Endothelial cell of umbilical vein (primary cell): ENCODE data around the gene MYOF. TPM values are rescaled to one million over a fixed set of nuclear protein-coding genes. Genes with fewer than 3 reads are reported as not detected.
A peak's percentile ranks its signal among the peaks of the same experiment; 100 is the strongest.
"Not testable (repeated sequence)": the region's sequence is repeated elsewhere in the genome, so short reads cannot be mapped to it uniquely, and the experiment has no call there.

Experiments used
- BruUV-seq: library from RNA; stranded (reverse); fragments of 400-500 nt; replicated peaks from 2 replicates; lab custom pipeline; 2021; lab: Mats Ljungman, UMichigan
- CTCF ChIA-PET: fragments of 300-600, 350-600 bp; sonication (Branson Sonifier 250); formaldehyde crosslinking; loops from one replicate; lab custom pipeline; 2021; ENCODE audit warnings: antibody characterized with exemption, inconsistent platforms; lab: Charles Lee
- POLR2A ChIA-PET: fragments of 300-600, 350-600 bp; sonication (Branson Sonifier 250); formaldehyde crosslinking; loops from one replicate; lab custom pipeline; 2021; ENCODE audit warnings: antibody characterized with exemption, inconsistent platforms; lab: Charles Lee
- DNase-seq: peaks from one replicate; pipeline ENCODE4 v3.0.0-alpha.2; 2011; ENCODE audit warnings: low read depth, low spot score
- FAIRE-seq: peaks from 2 replicates; lab custom pipeline; 2011; peaks lifted over from hg19 to GRCh38; lab: Jason Lieb, UNC
- H2AFZ ChIP-seq: 2 replicates; pipeline ENCODE4 v1.6.0; 2012; ENCODE audit warnings: low read depth, low read length, control low read depth, inconsistent platforms
- H3K27ac ChIP-seq: 2 replicates; pipeline ENCODE4 v1.5.1; 2011; ENCODE audit warnings: low read depth, mild to moderate bottlenecking, control low read depth, low read length, moderate library complexity; ENCODE audit not compliant: insufficient read depth
- H3K27me3 ChIP-seq, 2 experiments: 2 replicates each; pipeline versions ENCODE4 v1.6.0 to v1.6.1; 2011; ENCODE audit warnings: low read length in 2 of 2, mixed read lengths in 1 of 2; ENCODE audit not compliant: control insufficient read depth in 2 of 2, insufficient read depth in 2 of 2
- H3K36me3 ChIP-seq, 2 experiments: 2 replicates in 1 of 2; 3 replicates in 1 of 2; pipeline ENCODE4 v1.5.1; 2011; ENCODE audit warnings: low read length in 2 of 2, mild to moderate bottlenecking in 1 of 2, moderate library complexity in 1 of 2; ENCODE audit not compliant: control insufficient read depth in 2 of 2, insufficient read depth in 2 of 2; ENCODE audit errors: extremely low read depth in 1 of 2
- H3K4me1 ChIP-seq: 3 replicates; pipeline ENCODE4 v1.5.1; 2011; ENCODE audit warnings: mild to moderate bottlenecking, low read length; ENCODE audit not compliant: control insufficient read depth, insufficient read depth; ENCODE audit errors: extremely low read depth
- H3K4me2 ChIP-seq: 2 replicates; pipeline ENCODE4 v1.6.1; 2011; ENCODE audit warnings: low read length, control low read depth, mixed read lengths; ENCODE audit not compliant: insufficient read depth
- H3K4me3 ChIP-seq, 3 experiments: fragments of 200-600 bp in 1 of 3; sonication (generic), shearing (Covaris generic) in 1 of 3; replicated peaks in 1 of 3; 2 replicates each; pipeline ENCODE4 v1.5.1; 2011 to 2016; ENCODE audit warnings: control low read depth in 3 of 3, low read length in 3 of 3, mild to moderate bottlenecking in 2 of 3, inconsistent platforms in 1 of 3, low read depth in 1 of 3, moderate library complexity in 1 of 3; ENCODE audit not compliant: insufficient read depth in 1 of 3
- H3K79me2 ChIP-seq: 2 replicates; pipeline ENCODE4 v1.6.0; 2012; ENCODE audit warnings: low read length, inconsistent platforms; ENCODE audit not compliant: control insufficient read depth, insufficient read depth
- H3K9ac ChIP-seq: replicated peaks from 2 replicates; pipeline ENCODE3; 2011; ENCODE audit warnings: low read length, control low read depth; ENCODE audit not compliant: insufficient read depth; ENCODE audit errors: extremely low read depth
- H3K9me1 ChIP-seq: replicated peaks from 3 replicates; pipeline ENCODE4 v1.6.0; 2011; ENCODE audit warnings: mild to moderate bottlenecking, low read length; ENCODE audit not compliant: control insufficient read depth, insufficient read depth; ENCODE audit errors: extremely low read depth
- H3K9me3 ChIP-seq: replicated peaks from 2 replicates; pipeline ENCODE4 v1.5.1; 2012; ENCODE audit warnings: low read length, inconsistent platforms; ENCODE audit not compliant: control insufficient read depth, insufficient read depth
- H4K20me1 ChIP-seq: replicated peaks from 2 replicates; pipeline ENCODE3; 2011; ENCODE audit warnings: mild to moderate bottlenecking, low read length; ENCODE audit not compliant: control insufficient read depth, insufficient read depth; ENCODE audit errors: extremely low read depth
- EZH2 ChIP-seq: IDR thresholded peaks from 2 replicates; pipeline ENCODE4 v1.6.1; 2012; ENCODE audit warnings: borderline replicate concordance, low read depth, mild to moderate bottlenecking, moderate library complexity, low read length, inconsistent platforms; ENCODE audit not compliant: severe bottlenecking
- FOS ChIP-seq: IDR thresholded peaks from 2 replicates; pipeline ENCODE4 v1.6.1; 2011; ENCODE audit warnings: mild to moderate bottlenecking, low read length, moderate library complexity, borderline replicate concordance; ENCODE audit not compliant: insufficient read depth
- GATA2 ChIP-seq: IDR thresholded peaks from 2 replicates; pipeline ENCODE4 v1.7.0; 2011; ENCODE audit warnings: low read depth, mild to moderate bottlenecking, moderate library complexity, mixed read lengths, low read length; ENCODE audit not compliant: insufficient read length, insufficient read depth
- JUN ChIP-seq: IDR thresholded peaks from 2 replicates; pipeline ENCODE4 v1.6.1; 2011; ENCODE audit warnings: borderline replicate concordance, low read depth; ENCODE audit not compliant: insufficient read length, insufficient read depth
- MYC ChIP-seq: IDR thresholded peaks from one replicate; pipeline ENCODE4 v1.6.1; 2011; ENCODE audit warnings: mild to moderate bottlenecking, low read depth, low read length
- POLR2A ChIP-seq: IDR thresholded peaks from 2 replicates; pipeline ENCODE4 v1.6.1; 2012; ENCODE audit warnings: low read depth, mild to moderate bottlenecking, control low read depth, low read length
- POLR2AphosphoS5 ChIP-seq: IDR thresholded peaks from 2 replicates; pipeline ENCODE4 v1.6.1; 2012; ENCODE audit warnings: low read depth, mild to moderate bottlenecking, control low read depth, low read length, moderate library complexity; ENCODE audit not compliant: insufficient read depth
- dilution Hi-C: fragments of 300-500 bp; cut with MboI; formaldehyde crosslinking; loops from one replicate; pipeline ENCODE4 v1.15.0; 2019; ENCODE audit warnings: low sequenced_read_pairs; ENCODE audit not compliant: extremely low pct_ligation_motif_present
- intact Hi-C: fragments of 100-400 bp; cut with micrococcal nuclease; formaldehyde crosslinking; loops from one replicate; pipeline ENCODE4 v1.10.0; 2022
- polyA plus RNA-seq, 4 experiments: library from polyadenylated mRNA; depleted of rRNA in 3 of 4; stranded (reverse) in 3 of 4; unstranded in 1 of 4; fragments of >200 nt; gene quantifications; 2 replicates each; pipeline versions ENCODE4 v1.2.1 to v1.2.3, GENCODE V29; 2011 to 2012; ENCODE audit warnings: missing spikeins in 1 of 4
- total RNA-seq: library from RNA; stranded (reverse); gene quantifications from 2 replicates; pipeline ENCODE4 v1.2.3, GENCODE V29; 2021
- TF ChIP-seq, protein P1 (sequence below), 2 donors: IDR thresholded peaks; 1 replicate in 1 of 2; 2 replicates in 1 of 2; pipeline ENCODE4 v1.5.1; 2011; ENCODE audit warnings: low read length in 2 of 2, mild to moderate bottlenecking in 2 of 2, moderate library complexity in 2 of 2, control low read depth in 1 of 2, inconsistent platforms in 1 of 2, low read depth in 1 of 2; ENCODE audit not compliant: insufficient read depth in 1 of 2; ENCODE audit errors: extremely low read depth in 1 of 2
- TF ChIP-seq, protein P2 (sequence below): IDR thresholded peaks from 2 replicates; pipeline ENCODE4 v1.6.1; 2011; ENCODE audit not compliant: insufficient read depth, insufficient read length

MYOF gene
- total and polyA plus RNA-seq, 2 donors (not counting 3 experiments of a cell fraction or from before 2014, with no cell fraction given) = 98.4 to 379 TPM

GRCh38 chr10:93468461-93469213 lies 13.5 kb downstream of the MYOF start:
- ChIA-PET CTCF (interaction anchor here (1.4 to 4.3 kb wide), 4 partner anchors 10 to 92 kb away, joined by 3 to 79 read pairs (median 7); partner anchors contain the start of gene MYOF), POLR2A (interaction anchor here (1.1 to 1.2 kb wide), 2 partner anchors 9 to 14 kb away, joined by 3 to 7 read pairs; partner anchors contain the start of gene MYOF)
- H3K4me1 ChIP-seq = peaks cover 90% of the 10 kb centered on the region
- H3K36me3 ChIP-seq = peaks cover 4 to 6% of the 10 kb centered on the region in 2 experiments
- peak overlapping the region; percentile 62 for H3K4me2 ChIP-seq
- intact Hi-C loops = loop anchor here (10.0 kb wide), 1 partner anchor 634 kb away; no protein-coding TSS in a partner anchor
- dilution Hi-C loops = no loop called here
- peak overlapping the region; percentile 86 for H3K27ac ChIP-seq
- H2AFZ ChIP-seq = no peak overlapping the region
- peak overlapping the region in 1 of 3 experiments; percentile 10 for H3K4me3 ChIP-seq
- FAIRE-seq = peak; percentile 95
- DNase-seq = peak; percentile 91
- no TSS peak for BruUV-seq
- peak overlapping the region; percentile 73 for H3K9ac ChIP-seq
- TF ChIP-seq POLR2AphosphoS5 = peak; percentile 88
- peak; percentile 83 for TF ChIP-seq GATA2
- TF ChIP-seq, protein P1, sequence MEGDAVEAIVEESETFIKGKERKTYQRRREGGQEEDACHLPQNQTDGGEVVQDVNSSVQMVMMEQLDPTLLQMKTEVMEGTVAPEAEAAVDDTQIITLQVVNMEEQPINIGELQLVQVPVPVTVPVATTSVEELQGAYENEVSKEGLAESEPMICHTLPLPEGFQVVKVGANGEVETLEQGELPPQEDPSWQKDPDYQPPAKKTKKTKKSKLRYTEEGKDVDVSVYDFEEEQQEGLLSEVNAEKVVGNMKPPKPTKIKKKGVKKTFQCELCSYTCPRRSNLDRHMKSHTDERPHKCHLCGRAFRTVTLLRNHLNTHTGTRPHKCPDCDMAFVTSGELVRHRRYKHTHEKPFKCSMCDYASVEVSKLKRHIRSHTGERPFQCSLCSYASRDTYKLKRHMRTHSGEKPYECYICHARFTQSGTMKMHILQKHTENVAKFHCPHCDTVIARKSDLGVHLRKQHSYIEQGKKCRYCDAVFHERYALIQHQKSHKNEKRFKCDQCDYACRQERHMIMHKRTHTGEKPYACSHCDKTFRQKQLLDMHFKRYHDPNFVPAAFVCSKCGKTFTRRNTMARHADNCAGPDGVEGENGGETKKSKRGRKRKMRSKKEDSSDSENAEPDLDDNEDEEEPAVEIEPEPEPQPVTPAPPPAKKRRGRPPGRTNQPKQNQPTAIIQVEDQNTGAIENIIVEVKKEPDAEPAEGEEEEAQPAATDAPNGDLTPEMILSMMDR (IDR thresholded peaks at IDR 0.05; ENCODE audit: extremely low read depth in 1 of 2, insufficient read depth in 1 of 2, low read depth in 1 of 2, low read length in 2 of 2) = no peak
- TF ChIP-seq, protein P2, sequence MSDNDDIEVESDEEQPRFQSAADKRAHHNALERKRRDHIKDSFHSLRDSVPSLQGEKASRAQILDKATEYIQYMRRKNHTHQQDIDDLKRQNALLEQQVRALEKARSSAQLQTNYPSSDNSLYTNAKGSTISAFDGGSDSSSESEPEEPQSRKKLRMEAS = no peak
- TF ChIP-seq FOS = peak; percentile 92
- TF ChIP-seq MYC = no peak
- TF ChIP-seq POLR2A = peak; percentile 70
- no peak for TF ChIP-seq EZH2
- TF ChIP-seq JUN = peak; percentile 76
- H3K9me3 ChIP-seq = no peaks in the 10 kb centered on the region
- peaks cover 63% of the 10 kb centered on the region for H3K79me2 ChIP-seq
- H3K27me3 ChIP-seq = no peaks in the 10 kb centered on the region
- no peaks in the 10 kb centered on the region for H4K20me1 ChIP-seq
- H3K9me1 ChIP-seq = no peaks in the 10 kb centered on the region

DNA sequence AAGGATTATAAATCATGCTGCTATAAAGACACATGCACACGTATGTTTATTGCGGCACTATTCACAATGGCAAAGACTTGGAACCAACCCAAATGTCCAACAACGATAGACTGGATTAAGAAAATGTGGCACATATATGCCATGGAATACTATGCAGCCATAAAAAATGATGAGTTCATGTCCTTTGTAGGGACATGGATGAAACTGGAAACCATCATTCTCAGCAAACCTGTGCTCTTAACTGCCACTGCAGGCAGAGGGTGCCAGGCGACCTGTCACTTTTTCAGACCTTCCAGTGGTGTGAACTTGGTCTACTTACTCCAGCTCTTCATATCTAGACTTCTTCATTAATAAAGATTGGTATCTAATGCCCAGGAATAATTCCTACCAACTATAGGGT lies 14.5 kb downstream of the MYOF start:
- POLR2A ChIA-PET = not testable (repeated sequence)
- peaks cover 54% of the 10 kb centered on the region for H3K79me2 ChIP-seq

More for the DNA sequence above, 14.5 kb downstream of the MYOF start:
- DNase-seq, dilution Hi-C loops, BruUV-seq, H3K27me3 ChIP-seq, H3K9me3 ChIP-seq, H3K4me3 ChIP-seq, H4K20me1 ChIP-seq, H3K36me3 ChIP-seq, FAIRE-seq, H3K9me1 ChIP-seq, H2AFZ ChIP-seq: not testable (repeated sequence)
- H3K4me1 ChIP-seq = peaks cover 87% of the 10 kb centered on the region
- H3K4me2 ChIP-seq = peak overlapping the region; percentile 62
- intact Hi-C loops = loop anchor here (10.0 kb wide), 1 partner anchor 633 kb away; no protein-coding TSS in a partner anchor
- CTCF ChIA-PET = interaction anchor here (1.7 to 2.0 kb wide), 2 partner anchors 9 to 91 kb away, joined by 5 to 9 read pairs; no protein-coding TSS in a partner anchor
- peak overlapping the region; percentile 73 for H3K9ac ChIP-seq
- peak overlapping the region; percentile 86 for H3K27ac ChIP-seq
